Lower lobe of right lung (tissue), 2 donors: Measurements from ENCODE around the gene BRAF. TPM values are rescaled to one million over a fixed set of nuclear protein-coding genes. Genes with fewer than 3 reads are reported as not detected.

ENCODE experiments used
- ATAC-seq, 2 donors: fragments of 200-7000 bp; cut with Tn5 transposase; one replicate each; pipeline ENCODE4 v1.9.1; 2020 to 2022; ENCODE audit warnings: mild to moderate bottlenecking in 2 of 2, moderate library complexity in 2 of 2
- DNase-seq: peaks from one replicate; pipeline ENCODE4 v3.0.0-alpha.2; 2020
- H3K27ac ChIP-seq: fragments of 200-600 bp; one replicate; pipeline ENCODE4 v1.8.0; 2022
- H3K27me3 ChIP-seq: fragments of 200-600 bp; one replicate; pipeline ENCODE4 v1.8.0; 2022; ENCODE audit warnings: low read depth
- H3K36me3 ChIP-seq: fragments of 200-600 bp; one replicate; pipeline ENCODE4 v1.8.0; 2022; ENCODE audit warnings: mild to moderate bottlenecking
- H3K4me1 ChIP-seq: fragments of 200-600 bp; one replicate; pipeline ENCODE4 v1.8.0; 2022
- H3K4me3 ChIP-seq: fragments of 200-600 bp; one replicate; pipeline ENCODE4 v1.8.0; 2022; ENCODE audit warnings: mild to moderate bottlenecking
- H3K9me3 ChIP-seq: fragments of 200-600 bp; one replicate; pipeline ENCODE4 v1.8.0; 2022
- CTCF ChIP-seq: fragments of 200-600 bp; IDR thresholded peaks from one replicate; pipeline ENCODE4 v1.8.0; 2022; ENCODE audit warnings: antibody characterized with exemption, mild to moderate bottlenecking
- intact Hi-C: fragments of 100-400 bp; cut with DNase I; formaldehyde crosslinking; loops from one replicate; pipeline ENCODE4 v1.11.0; 2022
- total RNA-seq: library from RNA; stranded (reverse); fragmentation: NEBNext Ultra II Directional; extraction: Animal tissue kit (Norgen Biotek cat#: 25700); gene quantifications from one replicate; pipeline ENCODE4 v1.2.1, GENCODE V29; 2021
- donor health status: DM: no; HTN: yes; CAD: no; lungs with severe emphysema.

BRAF gene
- total RNA-seq, 1 donor from 2014 or later: 43.0 TPM

GRCh38 chr7:140903741-140904480 lies 20.8 kb downstream of the BRAF start:
- Histone ChIP-seq H3K4me1 (peaks cover 35% of the 10 kb centered on the region), H3K36me3 (no peaks in the 10 kb centered on the region), H3K27me3 (no peaks in the 10 kb centered on the region), H3K27ac (no peak overlapping the region), H3K9me3 (no peaks in the 10 kb centered on the region), H3K4me3 (no peak overlapping the region)
- TF ChIP-seq CTCF: no peak
- DNase-seq: no peak
- ATAC-seq: no peak
- intact Hi-C loops: no loop called here

DNA sequence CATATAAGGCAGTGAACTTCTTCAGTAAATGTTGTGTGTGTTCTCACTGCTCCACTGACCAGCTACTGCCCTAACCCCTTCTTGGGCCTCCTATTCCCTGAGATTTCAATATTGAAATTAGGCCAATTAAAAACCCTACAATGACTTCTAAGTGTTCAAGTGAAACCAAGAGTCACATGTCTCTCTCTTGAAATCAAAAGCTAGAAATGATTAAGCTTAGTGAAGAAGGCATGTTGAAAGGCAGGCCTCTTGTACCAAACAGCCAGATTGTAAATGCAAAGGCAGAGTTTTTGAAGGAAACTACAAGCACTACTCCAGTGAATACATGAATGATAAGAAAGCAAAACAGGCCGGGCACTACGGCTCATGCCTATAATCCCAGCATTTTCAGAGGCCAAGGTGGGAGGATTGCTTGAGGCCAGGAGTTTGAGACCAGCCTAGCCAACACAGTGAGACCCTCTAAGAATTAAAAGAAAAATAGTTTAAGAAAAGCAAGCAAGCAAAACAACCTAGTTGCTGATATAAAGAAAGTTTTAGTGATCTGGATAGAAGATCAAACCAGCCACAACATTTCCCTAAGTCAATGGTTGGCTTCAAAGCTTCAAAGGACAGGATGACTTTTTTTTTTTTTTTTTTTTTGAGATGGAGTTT lies 22.3 kb downstream of the BRAF start:
- ATAC-seq: peak; percentile 74 to 83
- intact Hi-C loops: no loop called here
- Histone ChIP-seq H3K36me3 (no peaks in the 10 kb centered on the region), H3K4me3 (no peak overlapping the region), H3K27me3 (no peaks in the 10 kb centered on the region), H3K4me1 (peaks cover 35% of the 10 kb centered on the region), H3K27ac (peak overlapping the region; percentile 18), H3K9me3 (no peaks in the 10 kb centered on the region)
- no peak for DNase-seq
- TF ChIP-seq CTCF: no peak

DNA sequence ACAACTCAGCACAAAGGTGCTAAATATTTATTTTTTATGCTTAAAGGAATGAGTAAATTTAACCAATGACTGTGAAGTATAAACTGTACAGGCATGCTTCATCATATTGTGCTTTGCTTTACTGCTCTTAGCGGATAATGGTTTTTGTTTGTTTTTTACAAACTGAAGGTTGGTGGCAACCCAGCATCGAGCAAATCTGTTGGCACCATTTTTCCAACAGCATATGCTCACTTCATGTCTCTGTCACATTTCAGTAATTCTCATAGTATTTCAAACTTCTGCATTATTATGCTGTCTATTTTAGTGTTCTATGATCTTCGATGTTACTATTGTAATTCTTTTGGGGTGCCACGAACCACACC lies 22.8 kb downstream of the BRAF start:
- Histone ChIP-seq H3K27me3 (no peaks in the 10 kb centered on the region), H3K4me3 (no peak overlapping the region), H3K27ac (no peak overlapping the region), H3K4me1 (peaks cover 35% of the 10 kb centered on the region), H3K9me3 (no peaks in the 10 kb centered on the region), H3K36me3 (no peaks in the 10 kb centered on the region)
- intact Hi-C loops: no loop called here
- TF ChIP-seq CTCF: no peak
- ATAC-seq: no peak
- no peak for DNase-seq

DNA sequence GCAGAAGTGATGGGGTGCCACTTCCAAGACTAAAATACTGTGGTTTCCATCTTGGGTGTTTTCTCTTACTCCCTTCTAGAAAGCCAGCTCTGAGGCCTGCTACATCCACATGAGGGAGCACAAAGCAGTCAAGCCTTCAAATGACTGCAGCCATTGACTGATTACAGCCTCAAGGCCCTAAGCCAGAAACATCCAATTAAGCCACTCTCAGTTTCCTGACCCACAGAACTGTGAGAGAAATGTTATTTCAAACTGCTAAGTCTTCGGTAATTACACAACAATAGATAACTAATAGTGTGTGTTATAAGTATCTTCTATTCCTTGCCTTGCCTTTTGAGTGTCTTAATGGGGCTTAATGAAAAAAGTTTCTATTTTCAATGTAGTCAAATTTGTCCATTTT lies 24.8 kb downstream of the BRAF start:
- no peaks in the 10 kb centered on the region for H3K36me3 ChIP-seq
- no peaks in the 10 kb centered on the region for H3K9me3 ChIP-seq
- H3K4me1 ChIP-seq: peaks cover 35% of the 10 kb centered on the region
- no peak overlapping the region for H3K27ac ChIP-seq
- intact Hi-C loops: no loop called here
- ATAC-seq: no peak
- H3K27me3 ChIP-seq: no peaks in the 10 kb centered on the region
- TF ChIP-seq CTCF: no peak
- H3K4me3 ChIP-seq: no peak overlapping the region
- DNase-seq: no peak

DNA sequence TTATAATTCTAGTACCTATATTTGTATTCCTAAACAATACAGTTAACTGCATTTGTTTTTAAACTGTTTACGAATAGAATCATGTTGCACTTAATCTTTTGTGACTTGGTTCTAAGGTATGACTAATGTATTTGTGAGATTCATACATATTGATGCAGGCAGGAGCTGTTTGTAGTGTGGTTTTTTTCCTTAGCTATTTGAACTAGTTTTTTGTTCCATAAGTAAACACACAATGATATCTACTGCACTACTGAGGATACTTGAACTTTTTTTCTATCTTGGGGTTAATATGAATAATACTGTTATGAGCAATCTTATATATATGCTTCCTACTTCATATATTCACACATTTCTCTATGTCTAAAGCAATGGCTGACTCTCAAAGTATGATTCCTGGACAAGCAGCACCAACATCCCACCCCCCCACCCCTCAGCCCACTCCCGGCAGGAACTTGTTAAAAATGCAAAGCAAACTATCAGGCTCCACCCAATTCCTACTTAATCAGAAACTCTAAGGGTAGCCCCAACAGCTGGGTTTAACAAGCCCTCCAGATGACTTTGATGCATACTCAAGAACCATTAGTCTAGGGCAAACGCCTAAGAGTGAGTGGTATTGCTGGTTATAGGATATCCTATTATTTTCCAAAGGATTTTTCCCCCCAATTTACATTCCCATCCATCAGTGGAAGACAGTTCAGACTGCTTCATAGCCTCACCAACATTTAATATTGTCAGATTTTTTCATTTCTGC lies 25.8 kb downstream of the BRAF start:
- Histone ChIP-seq H3K4me3 (no peak overlapping the region), H3K27me3 (no peaks in the 10 kb centered on the region), H3K9me3 (no peaks in the 10 kb centered on the region), H3K36me3 (no peaks in the 10 kb centered on the region), H3K4me1 (peaks cover 35% of the 10 kb centered on the region), H3K27ac (no peak overlapping the region)
- no peak for TF ChIP-seq CTCF
- ATAC-seq (peak in 1 of 2 donors; percentile 29), DNase-seq (no peak)
- intact Hi-C loops: no loop called here
